Mesendoderm (in vitro differentiated cells): ENCODE results near the gene S100A7A.
"Not testable (repeated sequence)": the region's sequence is repeated elsewhere in the genome, so short reads cannot be mapped to it uniquely, and the experiment has no call there.

Experiments
- DNase-seq: peaks from one replicate; pipeline ENCODE4 v3.0.0; 2013
- H2AK5ac ChIP-seq: 2 replicates; pipeline ENCODE4 v1.6.1; 2013; ENCODE audit warnings: low read length, inconsistent platforms
- H2BK120ac ChIP-seq: 2 replicates; pipeline ENCODE4 v1.6.1; 2013; ENCODE audit warnings: low read depth, mild to moderate bottlenecking, low read length, moderate library complexity, mixed read lengths
- H2BK15ac ChIP-seq: replicated peaks from 2 replicates; pipeline ENCODE4 v1.6.1; 2013; ENCODE audit warnings: low read depth, mild to moderate bottlenecking, moderate library complexity
- H2BK5ac ChIP-seq: 2 replicates; pipeline ENCODE4 v1.6.1; 2013; ENCODE audit warnings: low read length, inconsistent platforms
- H3K18ac ChIP-seq: 2 replicates; pipeline ENCODE4 v1.6.1; 2013; ENCODE audit warnings: mild to moderate bottlenecking, low read length, mixed read lengths
- H3K23ac ChIP-seq: one replicate; pipeline ENCODE4 v1.6.1; 2013; ENCODE audit warnings: low read length
- H3K27ac ChIP-seq: 2 replicates; pipeline ENCODE4 v1.5.1; 2013; ENCODE audit warnings: low read depth, mild to moderate bottlenecking, inconsistent platforms, low read length, moderate library complexity
- H3K27me3 ChIP-seq: 2 replicates; pipeline ENCODE4 v1.6.1; 2013; ENCODE audit warnings: low read length, control low read depth, mild to moderate bottlenecking, inconsistent platforms; ENCODE audit not compliant: insufficient read depth, poor library complexity
- H3K36me3 ChIP-seq: 2 replicates; pipeline ENCODE4 v1.6.1; 2013; ENCODE audit warnings: low read length, inconsistent platforms; ENCODE audit not compliant: control insufficient read depth, insufficient read depth
- H3K4ac ChIP-seq: one replicate; pipeline ENCODE4 v1.6.1; 2013; ENCODE audit warnings: low read depth, mild to moderate bottlenecking, low read length, moderate library complexity
- H3K4me1 ChIP-seq: 2 replicates; pipeline ENCODE4 v1.6.1; 2013; ENCODE audit warnings: low read depth, low read length, inconsistent platforms; ENCODE audit not compliant: control insufficient read depth
- H3K4me2 ChIP-seq: 2 replicates; pipeline ENCODE4 v1.6.1; 2013; ENCODE audit warnings: low read length
- H3K4me3 ChIP-seq: 2 replicates; pipeline ENCODE4 v1.5.1; 2013; ENCODE audit warnings: mild to moderate bottlenecking, low read length
- H3K56ac ChIP-seq: one replicate; pipeline ENCODE4 v1.6.1; 2013; ENCODE audit warnings: low read length
- H3K79me1 ChIP-seq: 2 replicates; pipeline ENCODE4 v1.6.1; 2013; ENCODE audit warnings: low read length, inconsistent platforms
- H3K79me2 ChIP-seq: 2 replicates; pipeline ENCODE4 v1.6.1; 2013; ENCODE audit warnings: mild to moderate bottlenecking, low read length; ENCODE audit not compliant: control insufficient read depth, insufficient read depth
- H3K9ac ChIP-seq: 2 replicates; pipeline ENCODE4 v1.6.1; 2013; ENCODE audit warnings: low read length, inconsistent platforms
- H4K5ac ChIP-seq: one replicate; pipeline ENCODE4 v1.6.1; 2013; ENCODE audit warnings: low read length
- H4K8ac ChIP-seq: one replicate; pipeline ENCODE4 v1.6.1; 2013; ENCODE audit warnings: low read depth, mild to moderate bottlenecking, control low read depth, low read length, moderate library complexity
- WGBS: extraction: QIAGEN DNeasy Blood & Tissue Kit; methylation state at CpG from one replicate; pipeline ENCODE4 v1.1.7; 2013; ENCODE audit warnings: low lambda C conversion rate, missing lambda C conversion rate; ENCODE audit not compliant: insufficient coverage; ENCODE audit errors: extremely low coverage; 5-methylcytosine and 5-hydroxymethylcytosine counted together

Gene S100A7A

GRCh38 chr1:153419436-153419793 lies 3.1 kb downstream of the S100A7A start:
- H3K4me3 ChIP-seq, H3K27ac ChIP-seq, H3K18ac ChIP-seq, H2AK5ac ChIP-seq, H2BK15ac ChIP-seq, H3K79me2 ChIP-seq, H4K8ac ChIP-seq, H3K56ac ChIP-seq, H3K36me3 ChIP-seq, H3K27me3 ChIP-seq, H2BK120ac ChIP-seq, H3K4me1 ChIP-seq, DNase-seq, H3K4me2 ChIP-seq, H3K9ac ChIP-seq, H3K79me1 ChIP-seq, H4K5ac ChIP-seq, H3K23ac ChIP-seq, H3K4ac ChIP-seq, H2BK5ac ChIP-seq: not testable (repeated sequence)
- WGBS, result no CpG with 5 or more reads among the region's 2 CpGs

- Histone ChIP-seq H2BK15ac (no peak overlapping the region), H2BK5ac (no peak overlapping the region), H3K36me3 (no peaks in the 10 kb centered on the region), H3K56ac (no peak overlapping the region), H3K4me3 (no peak overlapping the region), H4K8ac (no peak overlapping the region), H3K23ac (no peak overlapping the region), H2AK5ac (no peak overlapping the region), H3K4me1 (no peaks in the 10 kb centered on the region), H3K79me1 (no peaks in the 10 kb centered on the region), H3K9ac (no peak overlapping the region), H3K79me2 (no peaks in the 10 kb centered on the region), H3K4ac (no peak overlapping the region), H3K27me3 (no peaks in the 10 kb centered on the region), H4K5ac (no peak overlapping the region), H3K27ac (no peak overlapping the region), H3K4me2 (no peak overlapping the region), H3K18ac (no peak overlapping the region), H2BK120ac (no peak overlapping the region)
- no CpG with 5 or more reads among the region's 2 CpGs for WGBS
- no peak for DNase-seq
Observed at GRCh38 chr1:153420306-153420705, 4.0 kb downstream of the S100A7A start.

- no peaks in the 10 kb centered on the region for H3K79me2 ChIP-seq
- no peak overlapping the region for H2AK5ac ChIP-seq
- H3K18ac ChIP-seq, result no peak overlapping the region
- H4K5ac ChIP-seq, result no peak overlapping the region
- H3K27ac ChIP-seq, result no peak overlapping the region
- no peak overlapping the region for H3K4me3 ChIP-seq
- H3K79me1 ChIP-seq, result no peaks in the 10 kb centered on the region
- no peak overlapping the region for H4K8ac ChIP-seq
- H3K23ac ChIP-seq, result no peak overlapping the region
- H2BK120ac ChIP-seq, result no peak overlapping the region
- DNase-seq, result peak; percentile 66
- no CpG with 5 or more reads among the region's 6 CpGs for WGBS
- H3K9ac ChIP-seq, result no peak overlapping the region
- H3K27me3 ChIP-seq, result no peaks in the 10 kb centered on the region
- no peak overlapping the region for H3K4ac ChIP-seq
- no peak overlapping the region for H3K4me2 ChIP-seq
- H3K36me3 ChIP-seq, result no peaks in the 10 kb centered on the region
- H3K56ac ChIP-seq, result no peak overlapping the region
- H2BK15ac ChIP-seq, result no peak overlapping the region
- no peak overlapping the region for H2BK5ac ChIP-seq
- no peaks in the 10 kb centered on the region for H3K4me1 ChIP-seq
Observed at GRCh38 chr1:153422450-153423068, 6.2 kb downstream of the S100A7A start.

GRCh38 chr1:153426809-153427208 lies 10.5 kb downstream of the S100A7A start:
- H3K18ac ChIP-seq, result no peak overlapping the region
- no peak overlapping the region for H3K9ac ChIP-seq
- no peak overlapping the region for H3K4me3 ChIP-seq

GRCh38 chr1:153428073-153428638 lies 11.8 kb downstream of the S100A7A start:
- Histone ChIP-seq H4K8ac (no peak overlapping the region), H3K23ac (no peak overlapping the region), H3K79me2 (no peaks in the 10 kb centered on the region), H2BK5ac (no peak overlapping the region), H3K27ac (no peak overlapping the region), H3K9ac (no peak overlapping the region), H3K27me3 (no peaks in the 10 kb centered on the region), H2BK15ac (no peak overlapping the region), H3K4me3 (no peak overlapping the region), H3K56ac (no peak overlapping the region), H3K18ac (no peak overlapping the region), H3K36me3 (no peaks in the 10 kb centered on the region), H2AK5ac (no peak overlapping the region), H3K4me1 (no peaks in the 10 kb centered on the region), H3K4ac (no peak overlapping the region), H2BK120ac (no peak overlapping the region), H4K5ac (no peak overlapping the region), H3K4me2 (no peak overlapping the region), H3K79me1 (no peaks in the 10 kb centered on the region)
- DNase-seq, result no peak
- no CpG with 5 or more reads among the region's 12 CpGs for WGBS

More at GRCh38 chr1:153426809-153427208, 10.5 kb downstream of the S100A7A start:
- no peak for DNase-seq
- Histone ChIP-seq H3K27me3 (no peaks in the 10 kb centered on the region), H2BK15ac (no peak overlapping the region), H3K27ac (no peak overlapping the region), H3K79me2 (no peaks in the 10 kb centered on the region), H3K4ac (no peak overlapping the region), H2BK5ac (no peak overlapping the region), H4K5ac (no peak overlapping the region), H2BK120ac (no peak overlapping the region), H4K8ac (no peak overlapping the region), H3K4me1 (no peaks in the 10 kb centered on the region), H3K23ac (no peak overlapping the region), H3K79me1 (no peaks in the 10 kb centered on the region), H3K36me3 (no peaks in the 10 kb centered on the region), H3K56ac (no peak overlapping the region), H3K4me2 (no peak overlapping the region), H2AK5ac (no peak overlapping the region)
- no CpG with 5 or more reads among the region's 1 CpG for WGBS

- Histone ChIP-seq H3K4me3 (no peak overlapping the region), H3K4me1 (no peaks in the 10 kb centered on the region), H2BK5ac (no peak overlapping the region), H3K23ac (no peak overlapping the region), H3K9ac (no peak overlapping the region), H3K79me1 (no peaks in the 10 kb centered on the region), H3K27me3 (no peaks in the 10 kb centered on the region), H3K4ac (no peak overlapping the region), H2BK120ac (no peak overlapping the region), H3K4me2 (no peak overlapping the region), H3K18ac (no peak overlapping the region), H3K27ac (no peak overlapping the region), H3K36me3 (no peaks in the 10 kb centered on the region), H3K79me2 (no peaks in the 10 kb centered on the region), H2AK5ac (no peak overlapping the region), H3K56ac (no peak overlapping the region), H4K5ac (no peak overlapping the region), H2BK15ac (no peak overlapping the region), H4K8ac (no peak overlapping the region)
- DNase-seq, result peak; percentile 25
- no CpG with 5 or more reads among the region's 6 CpGs for WGBS
Observed at GRCh38 chr1:153428791-153429190, 12.5 kb downstream of the S100A7A start.
